Stimulated activated CD4-positive, alpha-beta T cell treated with anti-CD3 and anti-CD28 coated beads, Interleukin-1b, Interleukin-23, amount 100 ng/mL, for 1 hour (primary cell): ENCODE measurements around the gene C6orf89.
"Not testable (repeated sequence)": the region's sequence is repeated elsewhere in the genome, so short reads cannot be mapped to it uniquely, and the experiment has no call there.

Experiments used
- DNase-seq, 2 donors: peaks; one replicate each; pipeline ENCODE4 v3.0.0-alpha.2; 2020; ENCODE audit warnings: low read depth in 2 of 2

The C6orf89 gene

DNA sequence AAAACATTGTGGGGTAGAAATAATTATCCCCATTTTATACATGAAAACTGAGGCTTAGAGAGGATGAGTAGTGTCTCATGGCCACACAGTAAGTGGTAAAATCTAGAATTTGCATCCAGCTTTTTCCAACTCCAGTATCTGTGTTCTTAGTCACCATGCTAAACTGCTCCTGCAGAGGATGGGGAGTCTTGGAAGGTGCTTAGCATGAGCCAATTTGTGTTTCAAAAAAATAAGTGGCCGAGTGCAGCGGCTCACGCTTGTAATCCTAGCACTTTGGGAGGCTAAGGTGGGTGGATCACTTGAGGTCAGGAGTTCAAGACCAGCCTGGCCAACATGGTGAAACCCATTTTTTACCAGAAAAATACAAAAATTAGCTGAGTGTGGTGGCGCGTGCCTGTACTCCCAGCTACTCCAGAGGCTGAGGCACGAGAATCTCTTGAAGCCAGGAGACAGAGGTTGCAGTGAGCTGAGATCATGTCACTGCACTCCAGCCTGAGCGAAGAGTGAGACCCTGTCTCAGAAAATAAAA, 2.4 kb downstream of the C6orf89 start:
- DNase-seq, result no peak

DNA sequence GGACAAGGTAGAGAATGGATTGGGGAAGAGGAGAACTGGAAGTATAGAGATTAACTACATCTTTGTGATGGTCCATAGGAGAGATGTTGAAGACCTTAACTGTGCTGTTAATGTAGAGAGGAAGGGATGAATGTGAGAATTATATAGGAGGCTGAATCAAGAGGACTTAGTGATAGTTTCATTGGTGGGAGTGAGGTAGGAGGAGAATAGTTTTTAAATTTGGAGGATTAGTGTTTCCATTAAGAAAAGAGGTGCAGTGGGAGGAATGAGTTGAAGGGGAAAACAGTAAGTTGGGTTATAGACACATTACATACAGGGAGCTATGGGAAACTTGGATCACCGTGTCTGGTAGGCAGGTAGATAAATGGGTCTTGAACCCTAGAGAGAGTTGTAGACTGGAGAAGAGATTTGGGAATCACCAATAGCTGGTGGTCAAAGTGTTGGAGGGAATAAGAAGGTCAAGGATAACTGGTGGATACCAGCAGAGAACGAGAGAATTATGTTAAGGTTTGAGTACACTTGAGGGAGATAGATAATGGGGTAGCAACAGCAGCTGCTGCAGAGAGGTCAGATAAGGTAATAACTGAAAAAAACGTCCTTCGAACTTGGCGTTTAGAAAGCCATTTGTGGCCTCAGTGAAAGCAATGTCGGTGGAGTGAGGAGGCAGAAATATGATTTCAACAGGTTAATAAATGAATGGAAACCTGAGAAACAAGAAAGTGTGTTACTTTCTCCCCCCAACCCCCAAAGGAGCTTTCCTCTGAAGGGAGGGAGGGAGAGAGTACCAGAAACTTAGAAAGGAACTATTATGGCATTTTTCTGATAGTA, 3.1 kb downstream of the C6orf89 start:
- DNase-seq, result no peak

DNA sequence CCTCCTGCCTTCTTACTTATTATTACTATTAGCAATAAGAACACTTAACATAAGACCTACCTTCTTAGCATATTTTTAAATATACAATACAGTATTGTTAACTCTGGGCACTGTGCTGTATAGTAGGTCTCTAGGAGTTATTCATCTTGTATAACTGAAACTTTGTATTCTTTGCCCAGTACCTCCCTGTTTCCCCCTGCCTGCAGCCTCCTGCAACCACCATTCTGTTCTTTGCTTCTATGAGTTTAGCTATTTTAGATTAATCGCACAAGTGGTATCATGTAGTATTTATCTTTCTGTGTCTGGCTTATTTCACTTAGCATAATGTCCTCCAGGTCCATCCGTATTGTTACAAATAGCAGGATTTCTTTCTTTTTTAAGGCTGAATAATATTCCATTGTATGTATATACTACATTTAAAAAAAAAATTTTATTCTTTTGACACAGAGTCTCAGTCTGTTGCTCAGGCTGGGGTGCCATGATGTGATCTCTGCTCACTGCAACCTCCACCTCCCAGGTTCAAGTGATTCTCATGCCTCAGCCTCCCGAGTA, 4.4 kb downstream of the C6orf89 start:
- no peak for DNase-seq

DNA sequence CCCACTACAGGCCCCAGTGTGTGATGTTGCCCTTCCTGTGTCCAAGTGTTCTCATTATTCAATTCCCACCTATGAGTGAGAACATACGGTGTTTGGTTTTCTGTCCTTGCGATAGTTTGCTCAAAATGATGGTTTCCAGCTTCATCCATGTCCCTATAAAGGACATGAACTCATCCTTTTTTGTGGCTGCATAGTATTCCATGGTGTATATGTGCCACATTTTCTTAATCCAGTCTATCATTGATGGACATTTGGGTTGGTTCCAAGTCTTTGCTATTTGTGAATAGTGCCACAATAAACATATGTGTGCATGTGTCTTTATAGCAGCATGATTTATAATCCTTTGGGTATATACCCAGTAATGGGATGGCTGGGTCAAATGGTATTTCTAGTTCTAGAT, 5.4 kb downstream of the C6orf89 start:
- DNase-seq, result not testable (repeated sequence)

DNA sequence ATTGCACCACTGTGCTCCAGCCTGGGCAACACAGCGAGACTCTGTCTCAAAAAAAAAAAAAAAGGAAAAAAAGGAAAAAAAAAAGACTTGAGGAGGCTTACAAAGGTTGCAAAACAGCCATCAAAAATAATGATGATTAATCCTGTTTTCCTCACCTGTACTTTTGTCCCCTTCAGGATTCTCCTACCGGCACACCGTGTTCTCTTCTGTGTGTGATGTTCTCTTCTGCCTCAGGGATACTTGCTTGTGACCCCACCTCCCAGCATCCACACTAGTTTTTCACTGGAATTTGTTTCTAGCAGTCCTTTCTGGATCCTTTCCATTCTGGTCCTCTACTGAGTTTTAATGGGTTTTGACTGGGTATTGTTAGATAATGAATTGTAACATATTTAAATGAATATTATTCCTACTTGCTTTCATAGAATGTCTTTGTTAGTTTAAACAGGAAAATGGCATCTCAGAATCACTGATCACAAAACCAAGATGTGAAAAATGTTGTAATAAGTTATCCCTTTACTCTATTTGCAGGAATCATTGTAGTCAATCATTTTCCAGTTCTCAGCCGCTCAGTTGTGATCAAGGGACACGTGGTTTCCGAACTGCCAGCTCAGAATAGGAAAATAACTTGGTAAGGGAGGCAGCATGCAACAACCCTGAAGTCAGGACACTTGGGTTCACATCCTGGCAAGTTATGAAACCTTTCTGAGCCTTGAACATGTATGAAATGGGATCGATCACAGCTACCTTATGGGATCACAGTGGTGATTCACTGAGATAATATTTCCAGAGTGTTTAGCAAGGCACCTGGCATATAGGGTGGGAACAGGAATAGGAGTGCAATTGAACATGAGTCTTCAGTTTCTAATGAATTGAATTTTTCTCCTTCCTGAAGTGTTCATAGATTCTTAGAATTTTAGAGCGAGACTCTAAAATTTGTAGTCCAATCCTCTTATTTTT, 8.5 kb downstream of the C6orf89 start:
- no peak for DNase-seq

DNA sequence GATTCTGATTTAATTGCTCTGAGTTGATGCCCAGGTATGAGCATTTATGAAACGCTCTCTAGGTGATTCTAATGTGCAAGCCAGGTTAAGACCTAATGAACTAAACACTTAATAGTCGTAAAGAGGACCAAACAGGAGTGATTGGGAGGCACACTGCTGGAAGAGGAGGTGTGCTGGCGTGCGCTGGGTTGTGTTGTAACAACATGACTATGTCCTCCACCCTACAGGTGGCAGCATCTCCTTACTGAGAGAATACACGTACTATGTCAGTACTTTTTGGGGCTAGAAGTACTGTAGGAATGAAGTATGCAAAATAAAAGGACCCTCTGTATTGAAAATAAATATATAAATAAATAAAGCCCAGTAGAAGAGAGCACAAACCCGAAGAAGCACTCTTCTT, 11.9 kb downstream of the C6orf89 start:
- DNase-seq, result no peak

DNA sequence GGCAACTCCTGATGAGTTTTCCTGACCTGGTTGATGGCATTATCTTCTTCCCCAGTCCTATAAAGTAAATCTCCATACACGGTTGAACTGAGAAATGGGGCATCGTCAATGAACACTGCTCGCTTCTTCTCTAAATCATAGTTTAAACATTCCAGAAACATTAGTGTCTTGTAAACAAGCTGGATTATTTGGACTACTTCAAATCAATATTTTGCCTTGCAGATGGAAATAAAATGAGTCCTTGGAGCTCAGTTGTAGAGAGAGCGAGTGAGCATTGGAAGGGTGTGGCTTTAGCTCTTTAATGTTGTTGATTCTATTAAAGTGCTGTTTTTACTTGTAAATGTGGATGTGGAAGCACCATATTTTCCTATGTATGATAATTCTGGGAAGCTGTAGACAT, 18.4 kb downstream of the C6orf89 start:
- no peak for DNase-seq

DNA sequence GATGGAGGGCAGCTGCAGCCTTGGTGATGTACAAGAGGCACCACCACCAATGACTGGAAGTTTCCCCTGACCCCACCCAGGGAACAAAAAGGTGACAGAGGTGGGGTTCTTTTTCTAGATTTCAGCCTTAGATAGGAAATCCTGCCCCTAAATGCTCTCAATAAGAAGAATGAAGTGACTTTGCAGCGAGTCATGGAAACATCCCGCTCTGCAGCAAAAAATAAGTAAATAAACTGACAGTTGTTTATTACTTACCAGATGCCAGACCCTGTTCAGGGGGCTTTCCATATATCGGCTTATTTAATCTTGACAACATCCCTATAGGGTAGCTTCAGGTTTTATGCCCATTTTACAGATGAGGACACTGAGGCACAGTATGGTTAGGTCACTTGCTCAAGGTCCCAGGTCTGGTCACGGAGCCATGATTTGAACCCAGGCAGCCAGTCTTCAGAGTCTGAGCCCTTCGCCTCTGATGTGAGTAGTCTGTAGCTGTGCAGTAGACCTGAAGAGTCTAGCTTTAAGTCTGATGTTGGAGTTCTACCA, 19.2 kb downstream of the C6orf89 start:
- no peak for DNase-seq

DNA sequence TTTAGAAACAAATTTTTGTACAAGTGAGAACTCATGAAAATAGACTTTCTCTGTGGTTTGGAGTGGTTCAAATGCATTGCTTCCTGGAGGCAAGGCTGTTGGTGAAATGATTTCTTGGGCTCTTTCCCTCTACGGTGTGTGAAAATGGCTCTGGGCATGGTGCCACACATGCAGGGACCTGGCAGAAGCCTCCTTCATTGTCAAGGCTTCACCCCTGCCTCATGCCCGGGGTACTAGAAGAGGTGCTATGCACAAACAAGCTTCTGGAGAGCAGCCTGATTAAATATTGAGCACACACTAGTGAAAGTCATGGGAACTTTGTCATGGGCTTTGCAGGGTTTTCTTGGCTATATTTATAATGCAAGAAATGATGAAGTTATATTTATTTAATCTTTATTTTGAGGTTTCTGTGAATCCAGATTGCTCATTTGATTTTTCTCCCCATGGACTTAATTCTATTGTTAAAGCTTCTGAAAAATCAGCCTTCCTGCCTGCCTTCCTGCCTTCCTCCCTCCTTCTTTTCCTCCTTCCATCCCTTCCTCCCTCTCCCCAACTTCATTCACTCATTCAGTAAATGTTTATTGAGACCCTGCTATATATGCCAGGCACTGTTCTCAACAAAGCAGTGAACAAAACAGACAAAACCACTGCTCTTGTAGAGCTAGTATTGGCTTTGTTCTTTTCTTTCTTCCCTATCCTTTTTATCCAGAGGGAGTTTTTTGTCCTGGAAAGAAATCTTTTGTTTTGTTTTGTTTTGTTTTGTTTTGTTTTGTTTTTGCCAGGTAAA, 21.0 kb downstream of the C6orf89 start:
- no peak for DNase-seq

DNA sequence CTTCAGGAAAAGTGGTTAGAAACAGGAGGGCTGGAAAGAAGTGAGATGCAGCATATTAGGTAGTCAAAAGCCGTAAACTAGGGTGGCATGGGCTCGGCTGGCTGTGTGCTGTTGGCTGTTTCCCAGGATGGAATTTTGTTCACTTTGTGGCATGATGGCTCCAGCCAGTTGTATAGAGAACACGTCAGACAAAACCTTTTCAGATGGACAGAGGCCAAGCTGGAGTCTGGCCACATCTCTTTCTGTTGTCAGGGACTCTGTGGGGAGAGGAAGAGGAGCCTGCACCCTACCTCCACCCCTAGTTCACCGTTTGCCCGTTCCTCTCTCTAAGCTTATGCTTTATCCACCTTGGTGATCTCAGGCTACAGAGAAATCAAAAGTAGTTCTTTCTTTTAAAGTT, 22.0 kb downstream of the C6orf89 start:
- no peak for DNase-seq

DNA sequence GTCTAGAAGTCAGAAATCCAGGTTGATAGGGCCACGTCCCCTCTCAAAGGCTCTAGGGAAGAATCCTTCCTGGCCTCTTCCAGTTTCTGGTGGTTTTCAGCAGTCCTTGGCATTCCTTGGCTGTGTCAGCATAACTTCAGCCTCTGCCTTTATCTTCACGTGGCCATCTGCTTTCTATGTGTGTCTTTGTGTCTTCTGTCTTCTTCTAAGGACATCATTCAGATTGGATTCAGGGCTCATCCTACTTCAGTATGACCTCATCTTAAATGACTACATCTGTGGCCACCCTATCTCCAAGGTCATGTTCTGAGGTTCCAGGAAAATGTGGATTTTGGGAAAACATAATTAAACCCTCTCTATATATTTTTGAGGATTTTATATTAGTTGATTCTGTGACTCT, 23.0 kb downstream of the C6orf89 start:
- no peak for DNase-seq

DNA sequence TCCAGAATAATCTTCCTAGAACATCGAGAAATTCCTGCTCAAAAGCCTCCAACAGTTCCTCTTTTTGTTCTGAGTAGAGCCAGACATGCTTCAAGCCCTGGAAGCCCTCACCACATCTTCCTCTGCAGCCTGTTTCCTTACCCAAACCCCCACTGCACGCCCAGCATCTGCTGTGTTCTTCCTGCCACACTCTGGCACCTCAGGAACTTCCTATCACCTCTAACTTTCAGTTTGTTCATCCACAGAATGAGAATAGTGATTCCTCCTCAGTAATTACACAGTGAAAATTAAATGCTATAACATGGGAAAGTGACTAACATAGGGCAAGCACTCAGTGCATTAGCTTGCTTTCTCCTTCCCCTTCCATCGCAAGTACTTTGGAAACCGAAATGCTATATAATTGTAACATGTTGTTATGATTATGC, 26.3 kb downstream of the C6orf89 start:
- DNase-seq, result no peak

DNA sequence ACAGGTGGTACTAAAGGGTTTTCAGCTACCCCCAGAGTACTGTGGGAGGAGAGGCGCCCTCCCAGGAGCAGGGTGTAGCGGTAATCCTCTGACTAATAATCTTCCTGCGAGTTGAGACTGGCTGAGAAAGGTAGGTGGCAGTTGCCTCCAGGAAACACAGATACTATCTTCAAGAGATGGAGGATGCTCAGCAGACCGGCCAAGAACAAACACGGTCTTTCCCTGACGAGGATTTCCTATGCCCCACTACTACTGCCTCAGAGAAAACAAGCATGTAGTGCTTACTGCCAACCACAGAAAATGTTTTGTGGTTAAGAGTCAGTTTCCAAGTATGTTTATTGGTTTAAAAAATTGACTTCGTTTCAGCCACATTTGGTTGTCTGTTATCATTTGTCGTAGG, 26.8 kb downstream of the C6orf89 start:
- peak; percentile 10 to 46 for DNase-seq

DNA sequence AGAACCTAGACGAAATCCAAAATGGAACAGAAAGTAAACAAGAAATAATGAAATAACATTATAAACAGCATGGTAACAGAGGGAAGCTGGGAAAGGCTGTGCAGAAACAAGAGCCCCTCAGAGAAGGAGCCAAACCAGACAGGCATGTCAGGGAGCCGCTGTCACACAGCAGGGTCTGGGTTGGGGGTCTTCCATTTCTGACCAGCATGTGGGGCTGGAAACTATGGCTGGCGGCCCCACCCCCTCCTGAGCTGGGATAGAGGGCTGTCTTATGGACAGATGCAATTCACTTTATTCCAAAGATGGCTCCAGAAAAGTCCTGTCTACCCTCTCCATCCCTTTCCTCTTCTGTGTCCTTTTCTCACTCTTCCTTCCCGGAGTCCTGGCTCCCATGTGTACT, 27.3 kb downstream of the C6orf89 start:
- DNase-seq, result no peak

DNA sequence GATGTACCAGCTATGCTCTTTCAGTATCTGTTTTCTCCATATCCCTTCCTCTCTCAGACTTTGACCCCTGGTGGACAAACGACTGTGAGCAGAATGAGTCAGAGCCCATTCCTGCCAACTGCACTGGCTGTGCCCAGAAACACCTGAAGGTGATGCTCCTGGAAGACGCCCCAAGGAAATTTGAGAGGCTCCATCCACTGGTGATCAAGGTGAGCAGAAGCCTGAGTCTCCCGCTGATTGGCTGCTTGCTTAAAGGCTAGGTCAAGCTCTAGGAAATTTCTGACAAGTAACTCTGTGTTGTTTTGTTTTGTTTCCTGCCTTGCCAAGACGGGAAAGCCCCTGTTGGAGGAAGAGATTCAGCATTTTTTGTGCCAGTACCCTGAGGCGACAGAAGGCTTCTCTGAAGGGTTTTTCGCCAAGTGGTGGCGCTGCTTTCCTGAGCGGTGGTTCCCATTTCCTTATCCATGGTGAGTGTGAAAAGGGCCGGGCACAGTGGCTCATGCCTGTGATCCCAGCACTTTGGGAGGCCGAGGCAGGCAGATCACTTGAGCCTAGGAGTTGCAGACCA, 28.6 kb downstream of the C6orf89 start:
- peak in 1 of 2 donors; percentile 6 for DNase-seq

DNA sequence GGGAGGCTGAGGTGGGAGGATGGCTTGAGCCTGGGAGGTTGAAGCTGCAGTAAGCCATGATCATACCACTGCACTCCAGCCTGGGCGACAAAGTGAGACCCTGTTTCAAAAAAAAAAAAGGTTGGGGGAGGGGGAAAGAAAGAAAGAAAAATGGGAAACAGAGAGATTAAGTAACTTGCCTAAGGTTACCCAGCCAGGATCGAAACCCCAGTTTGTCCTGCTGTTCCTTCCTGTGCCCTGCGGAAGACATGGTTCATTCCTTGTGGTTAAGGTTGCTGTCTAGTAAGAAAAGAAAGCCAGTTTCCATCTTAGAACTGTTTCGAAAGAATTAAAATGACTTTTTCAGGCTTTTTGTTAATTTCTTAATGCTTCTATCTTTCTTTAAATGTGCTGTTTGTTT, 29.8 kb downstream of the C6orf89 start:
- DNase-seq, result no peak

DNA sequence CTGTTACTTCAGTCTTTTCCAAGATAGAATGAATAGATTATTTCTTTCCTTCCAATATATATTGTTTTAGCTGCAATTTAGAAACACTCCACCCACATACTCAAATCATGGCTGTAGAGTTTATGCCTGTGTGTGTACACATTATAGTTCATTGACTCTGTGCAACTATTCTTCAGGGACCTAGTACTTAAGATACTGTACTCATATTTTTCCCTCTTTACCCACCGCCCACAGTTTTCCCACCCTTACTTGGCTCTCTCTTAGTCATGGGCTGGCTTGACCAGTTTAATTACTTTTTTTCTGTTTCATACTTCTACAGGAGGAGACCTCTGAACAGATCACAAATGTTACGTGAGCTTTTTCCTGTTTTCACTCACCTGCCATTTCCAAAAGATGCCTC, 30.4 kb downstream of the C6orf89 start:
- DNase-seq, result no peak

DNA sequence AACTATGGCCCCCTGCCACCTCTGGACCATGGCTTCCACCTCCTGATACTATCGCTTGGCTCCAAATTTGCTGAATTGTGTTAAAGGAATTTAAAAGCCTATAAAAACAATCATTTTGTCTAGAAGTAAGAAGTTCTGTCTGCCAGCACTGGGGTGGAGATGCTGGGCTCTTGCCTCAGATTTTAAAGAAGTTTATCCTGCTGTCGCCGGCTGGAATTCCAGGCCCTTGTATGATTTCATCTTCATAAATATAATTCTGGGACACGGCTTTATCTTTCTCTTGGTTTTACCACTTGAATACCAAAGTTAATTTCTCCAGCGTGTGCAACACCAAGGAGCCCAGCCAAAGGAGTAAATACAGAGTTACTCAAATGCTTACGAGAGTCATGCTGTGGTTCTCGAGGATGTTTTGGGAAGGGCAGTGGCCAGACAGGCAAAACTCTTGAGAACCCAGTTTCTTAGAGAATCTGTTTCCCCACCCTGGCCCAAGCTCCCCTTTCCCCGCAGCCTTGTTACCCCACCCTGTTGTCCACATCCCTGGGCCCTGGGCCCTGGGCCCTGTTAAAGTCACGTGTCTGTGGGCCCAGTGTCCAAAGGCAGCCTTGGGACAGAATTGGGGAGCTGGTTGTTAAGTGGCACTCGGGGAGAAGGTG, 31.9 kb downstream of the C6orf89 start:
- no peak for DNase-seq

DNA sequence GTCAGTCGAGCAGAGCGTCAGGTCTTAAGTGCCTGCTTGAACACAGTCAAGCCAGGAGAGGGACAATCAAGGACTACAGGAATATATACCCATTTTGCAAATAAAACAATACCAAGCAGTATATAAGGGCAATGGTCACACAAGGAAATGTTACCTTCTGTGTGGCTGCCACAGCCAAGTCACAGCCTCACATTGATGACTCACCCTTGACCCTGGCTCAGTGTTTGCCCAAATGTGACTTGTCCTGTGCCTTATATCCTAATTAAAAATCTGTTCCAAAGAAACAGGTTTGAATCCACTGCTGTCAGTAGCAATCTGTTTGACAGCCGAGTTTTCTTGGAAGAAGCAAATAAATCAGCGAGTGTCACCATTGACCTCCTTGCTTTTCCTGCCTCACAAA, 34.3 kb downstream of the C6orf89 start:
- no peak for DNase-seq

DNA sequence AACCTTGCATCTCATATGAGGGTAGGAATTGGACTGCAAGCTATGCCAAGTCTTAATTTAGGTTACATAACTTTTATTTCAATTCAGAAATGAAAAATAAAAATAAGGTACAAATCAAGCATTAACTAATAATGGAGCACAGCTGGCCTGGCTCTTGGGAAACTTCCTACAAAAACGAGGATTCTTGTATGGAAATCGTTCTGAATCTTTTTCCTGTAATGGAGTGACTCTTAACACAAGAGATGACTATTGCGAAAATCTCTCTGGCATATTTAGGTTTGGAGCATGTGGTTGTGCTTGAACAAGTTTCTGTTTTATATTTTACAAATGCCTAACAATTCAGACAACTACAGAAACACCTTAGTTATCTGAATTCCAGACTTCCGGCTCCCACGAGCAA, 34.8 kb downstream of the C6orf89 start:
- no peak for DNase-seq
